T-helper 17 cell (primary cell): ENCODE data around the gene DLG2. TPM values are rescaled to one million over a fixed set of nuclear protein-coding genes. Genes with fewer than 3 reads are reported as not detected.
"Not testable (repeated sequence)": the region's sequence is repeated elsewhere in the genome, so short reads cannot be mapped to it uniquely, and the experiment has no call there.

ENCODE experiments used
- ATAC-seq: fragments of 150-1000 bp; cut with Tn5 transposase; 2 replicates; pipeline ENCODE4 v1.10.0; 2021; ENCODE audit warnings: mild to moderate bottlenecking, moderate library complexity
- DNase-seq, 3 donors: peaks; one replicate each; pipeline versions ENCODE4 v3.0.0 to v3.0.0-alpha.2; 2020 to 2021
- H3K9me3 ChIP-seq: one replicate; pipeline ENCODE4 v1.7.0; 2013; ENCODE audit warnings: low read length, mild to moderate bottlenecking; ENCODE audit not compliant: control insufficient read depth, poor library complexity, severe bottlenecking
- H3K27ac Mint-ChIP-seq: one replicate; pipeline ENCODE4 v1.8.0; 2022; ENCODE audit warnings: mild to moderate bottlenecking, moderate library complexity, mixed read lengths
- H3K27me3 Mint-ChIP-seq: one replicate; pipeline ENCODE4 v1.8.0; 2022; ENCODE audit warnings: mixed read lengths
- H3K36me3 Mint-ChIP-seq: one replicate; pipeline ENCODE4 v1.8.0; 2022; ENCODE audit warnings: low read depth, mixed read lengths
- H3K4me1 Mint-ChIP-seq: one replicate; pipeline ENCODE4 v1.8.0; 2022; ENCODE audit warnings: mild to moderate bottlenecking, mixed read lengths
- H3K4me3 Mint-ChIP-seq: one replicate; pipeline ENCODE4 v1.8.0; 2022; ENCODE audit warnings: mild to moderate bottlenecking, moderate library complexity, mixed read lengths
- total RNA-seq, 4 donors: library from RNA in 2 of 4; stranded (reverse) in 2 of 4; gene quantifications; one replicate each; pipeline ENCODE4 v1.2.3 and lab custom pipeline; 2022 to 2026

DLG2 gene
- total RNA-seq, 2 donors from 2014 or later = 1.0 to 2.2 TPM

GRCh38 chr11:84871116-84871515 is 756.0 kb downstream of the DLG2 start:
- Mint-ChIP-seq H3K27ac (no peak overlapping the region), H3K4me3 (no peak overlapping the region), H3K27me3 (no peaks in the 10 kb centered on the region), H3K4me1 (no peaks in the 10 kb centered on the region), H3K36me3 (no peaks in the 10 kb centered on the region)
- no peak for DNase-seq
- H3K9me3 ChIP-seq = no peaks in the 10 kb centered on the region
- no peak for ATAC-seq

GRCh38 chr11:84870486-84870885 is 756.7 kb downstream of the DLG2 start:
- no peak for ATAC-seq
- Mint-ChIP-seq H3K4me1 (no peaks in the 10 kb centered on the region), H3K27ac (no peak overlapping the region), H3K4me3 (no peak overlapping the region), H3K27me3 (no peaks in the 10 kb centered on the region), H3K36me3 (no peaks in the 10 kb centered on the region)
- H3K9me3 ChIP-seq = no peaks in the 10 kb centered on the region
- DNase-seq = no peak

- Mint-ChIP-seq H3K4me3 (no peak overlapping the region), H3K36me3 (no peaks in the 10 kb centered on the region), H3K4me1 (no peaks in the 10 kb centered on the region), H3K27me3 (no peaks in the 10 kb centered on the region), H3K27ac (no peak overlapping the region)
- DNase-seq (no peak), ATAC-seq (no peak)
- no peaks in the 10 kb centered on the region for H3K9me3 ChIP-seq
Measured at GRCh38 chr11:84866922-84867321, 760.2 kb downstream of the DLG2 start.

- H3K27me3 Mint-ChIP-seq = no peaks in the 10 kb centered on the region
- H3K4me1 Mint-ChIP-seq = no peaks in the 10 kb centered on the region
- ATAC-seq = no peak
- no peak for DNase-seq
- no peak overlapping the region for H3K27ac Mint-ChIP-seq
- H3K4me3 Mint-ChIP-seq = no peak overlapping the region
- H3K9me3 ChIP-seq = no peaks in the 10 kb centered on the region
- no peaks in the 10 kb centered on the region for H3K36me3 Mint-ChIP-seq
Measured at GRCh38 chr11:84865791-84866535, 761.2 kb downstream of the DLG2 start.

- Mint-ChIP-seq H3K27me3 (no peaks in the 10 kb centered on the region), H3K4me3 (no peak overlapping the region), H3K36me3 (no peaks in the 10 kb centered on the region), H3K4me1 (no peaks in the 10 kb centered on the region), H3K27ac (no peak overlapping the region)
- H3K9me3 ChIP-seq = no peaks in the 10 kb centered on the region
- ATAC-seq = no peak
- DNase-seq = no peak
Measured at GRCh38 chr11:84865257-84865656, 761.9 kb downstream of the DLG2 start.

GRCh38 chr11:84857746-84858145 is 769.4 kb downstream of the DLG2 start:
- no peak for ATAC-seq
- Mint-ChIP-seq H3K4me1 (no peaks in the 10 kb centered on the region), H3K27me3 (no peaks in the 10 kb centered on the region), H3K4me3 (no peak overlapping the region), H3K36me3 (no peaks in the 10 kb centered on the region), H3K27ac (no peak overlapping the region)
- DNase-seq = no peak
- no peaks in the 10 kb centered on the region for H3K9me3 ChIP-seq

- no peak overlapping the region for H3K4me3 Mint-ChIP-seq
- H3K4me1 Mint-ChIP-seq = no peaks in the 10 kb centered on the region
- H3K36me3 Mint-ChIP-seq = no peaks in the 10 kb centered on the region
- DNase-seq (no peak), ATAC-seq (no peak)
- no peak overlapping the region for H3K27ac Mint-ChIP-seq
- H3K9me3 ChIP-seq = no peaks in the 10 kb centered on the region
- no peaks in the 10 kb centered on the region for H3K27me3 Mint-ChIP-seq
Measured at GRCh38 chr11:84855508-84856245, 771.5 kb downstream of the DLG2 start.

GRCh38 chr11:84854498-84854880 is 772.7 kb downstream of the DLG2 start:
- Mint-ChIP-seq H3K36me3 (no peaks in the 10 kb centered on the region), H3K4me3 (no peak overlapping the region), H3K27ac (no peak overlapping the region), H3K27me3 (no peaks in the 10 kb centered on the region), H3K4me1 (no peaks in the 10 kb centered on the region)
- ATAC-seq (no peak), DNase-seq (no peak)
- no peaks in the 10 kb centered on the region for H3K9me3 ChIP-seq

GRCh38 chr11:84853841-84854497 is 773.2 kb downstream of the DLG2 start:
- H3K9me3 ChIP-seq = no peaks in the 10 kb centered on the region
- Mint-ChIP-seq H3K36me3 (no peaks in the 10 kb centered on the region), H3K4me1 (no peaks in the 10 kb centered on the region), H3K27ac (no peak overlapping the region), H3K4me3 (no peak overlapping the region), H3K27me3 (no peaks in the 10 kb centered on the region)
- ATAC-seq (no peak), DNase-seq (no peak)

GRCh38 chr11:84847842-84848241 is 779.3 kb downstream of the DLG2 start:
- H3K4me1 Mint-ChIP-seq = no peaks in the 10 kb centered on the region
- no peak for DNase-seq

GRCh38 chr11:84840201-84840600 is 786.9 kb downstream of the DLG2 start:
- ATAC-seq, H3K36me3 Mint-ChIP-seq, H3K27ac Mint-ChIP-seq, H3K4me3 Mint-ChIP-seq, DNase-seq, H3K9me3 ChIP-seq, H3K27me3 Mint-ChIP-seq, H3K4me1 Mint-ChIP-seq: not testable (repeated sequence)

More at GRCh38 chr11:84847842-84848241, 779.3 kb downstream of the DLG2 start:
- Mint-ChIP-seq H3K27ac (no peak overlapping the region), H3K36me3 (no peaks in the 10 kb centered on the region), H3K4me3 (no peak overlapping the region), H3K27me3 (no peaks in the 10 kb centered on the region)
- no peaks in the 10 kb centered on the region for H3K9me3 ChIP-seq
- no peak for ATAC-seq

GRCh38 chr11:84837402-84838069 is 789.6 kb downstream of the DLG2 start:
- no peak overlapping the region for H3K4me3 Mint-ChIP-seq
- ATAC-seq = no peak

GRCh38 chr11:84836371-84836770 is 790.8 kb downstream of the DLG2 start:
- no peaks in the 10 kb centered on the region for H3K9me3 ChIP-seq
- H3K36me3 Mint-ChIP-seq = no peaks in the 10 kb centered on the region
- no peak overlapping the region for H3K27ac Mint-ChIP-seq
- no peak overlapping the region for H3K4me3 Mint-ChIP-seq
- DNase-seq = no peak
- H3K27me3 Mint-ChIP-seq = no peaks in the 10 kb centered on the region
- no peaks in the 10 kb centered on the region for H3K4me1 Mint-ChIP-seq
- no peak for ATAC-seq

More at GRCh38 chr11:84837402-84838069, 789.6 kb downstream of the DLG2 start:
- Mint-ChIP-seq H3K36me3 (no peaks in the 10 kb centered on the region), H3K4me1 (no peaks in the 10 kb centered on the region), H3K27ac (no peak overlapping the region), H3K27me3 (no peaks in the 10 kb centered on the region)
- DNase-seq = no peak
- H3K9me3 ChIP-seq = no peaks in the 10 kb centered on the region
